ENCODE results near the gene HSD11B2.
A peak's percentile ranks its signal among the peaks of the same experiment; 100 is the strongest.

The HSD11B2 gene

GRCh38 chr16:67429053-67429798 lies 1.7 kb upstream of the HSD11B2 start:
- intact Hi-C loops (cut with DNase I): loop anchor here (5.0 kb wide), 1 partner anchor 33 kb away; no protein-coding TSS in a partner anchor
- no peak for DNase-seq

GRCh38 chr16:67429799-67430503 lies 970 bp upstream of the HSD11B2 start:
- no peak for DNase-seq
- intact Hi-C loops (cut with DNase I): loop anchor here (5.0 kb wide), 1 partner anchor 32 kb away; no protein-coding TSS in a partner anchor

- intact Hi-C loops (cut with DNase I): no loop called here
- peak in 30 of 42 donors; percentile 22 to 70 (median 44) for DNase-seq
Measured at GRCh38 chr16:67430504-67430976, 381 bp upstream of the HSD11B2 start.

GRCh38 chr16:67431775-67432505 lies 1.0 kb downstream of the HSD11B2 start:
- no peak for DNase-seq
- intact Hi-C loops (cut with DNase I): no loop called here

GRCh38 chr16:67432506-67432890 lies 1.6 kb downstream of the HSD11B2 start:
- intact Hi-C loops (cut with DNase I): no loop called here
- DNase-seq: no peak

GRCh38 chr16:67433131-67433719 lies 2.3 kb downstream of the HSD11B2 start:
- intact Hi-C loops (cut with DNase I): no loop called here
- DNase-seq: no peak

- intact Hi-C loops (cut with DNase I): no loop called here
Measured at GRCh38 chr16:67435758-67436164, 4.8 kb downstream of the HSD11B2 start.

GRCh38 chr16:67436640-67437193 lies 5.8 kb downstream of the HSD11B2 start:
- no peak for DNase-seq
- intact Hi-C loops (cut with DNase I): no loop called here

More at GRCh38 chr16:67435758-67436164, 4.8 kb downstream of the HSD11B2 start:
- no peak for DNase-seq

- intact Hi-C loops (cut with DNase I): no loop called here
- DNase-seq: no peak
Measured at GRCh38 chr16:67437513-67437912, 6.6 kb downstream of the HSD11B2 start.

GRCh38 chr16:67438098-67438791 lies 7.3 kb downstream of the HSD11B2 start:
- intact Hi-C loops (cut with DNase I): no loop called here
- DNase-seq: no peak

- no peak for DNase-seq
- intact Hi-C loops (cut with DNase I): no loop called here
Measured at GRCh38 chr16:67438824-67439393, 8.0 kb downstream of the HSD11B2 start.

- intact Hi-C loops (cut with DNase I): no loop called here
- peak in 26 of 42 donors; percentile 14 to 77 (median 46) for DNase-seq
Measured at GRCh38 chr16:67441271-67441753, 10.4 kb downstream of the HSD11B2 start.

- intact Hi-C loops (cut with DNase I): no loop called here
- no peak for DNase-seq
Measured at GRCh38 chr16:67441907-67442306, 11.0 kb downstream of the HSD11B2 start.

- intact Hi-C loops (cut with DNase I): no loop called here
- DNase-seq: no peak
Measured at GRCh38 chr16:67442581-67443255, 11.8 kb downstream of the HSD11B2 start.

GRCh38 chr16:67443265-67443664 lies 12.3 kb downstream of the HSD11B2 start:
- DNase-seq: no peak
- intact Hi-C loops (cut with DNase I): no loop called here

- DNase-seq: peak in 17 of 42 donors; percentile 11 to 66 (median 48)
- intact Hi-C loops (cut with DNase I): no loop called here
Measured at GRCh38 chr16:67444259-67445125, 13.6 kb downstream of the HSD11B2 start.

- DNase-seq: no peak
- intact Hi-C loops (cut with DNase I): no loop called here
Measured at GRCh38 chr16:67445126-67445426, 14.2 kb downstream of the HSD11B2 start.

All from head of caudate nucleus (tissue), 42 donors.